8988T (cell line): ENCODE data around the gene FFAR3.
"Not testable (repeated sequence)": the region's sequence is repeated elsewhere in the genome, so short reads cannot be mapped to it uniquely, and the experiment has no call there.

Experiments
- DNase-seq: peaks from one replicate; pipeline ENCODE4 v3.0.0; 2011

Gene FFAR3

DNA sequence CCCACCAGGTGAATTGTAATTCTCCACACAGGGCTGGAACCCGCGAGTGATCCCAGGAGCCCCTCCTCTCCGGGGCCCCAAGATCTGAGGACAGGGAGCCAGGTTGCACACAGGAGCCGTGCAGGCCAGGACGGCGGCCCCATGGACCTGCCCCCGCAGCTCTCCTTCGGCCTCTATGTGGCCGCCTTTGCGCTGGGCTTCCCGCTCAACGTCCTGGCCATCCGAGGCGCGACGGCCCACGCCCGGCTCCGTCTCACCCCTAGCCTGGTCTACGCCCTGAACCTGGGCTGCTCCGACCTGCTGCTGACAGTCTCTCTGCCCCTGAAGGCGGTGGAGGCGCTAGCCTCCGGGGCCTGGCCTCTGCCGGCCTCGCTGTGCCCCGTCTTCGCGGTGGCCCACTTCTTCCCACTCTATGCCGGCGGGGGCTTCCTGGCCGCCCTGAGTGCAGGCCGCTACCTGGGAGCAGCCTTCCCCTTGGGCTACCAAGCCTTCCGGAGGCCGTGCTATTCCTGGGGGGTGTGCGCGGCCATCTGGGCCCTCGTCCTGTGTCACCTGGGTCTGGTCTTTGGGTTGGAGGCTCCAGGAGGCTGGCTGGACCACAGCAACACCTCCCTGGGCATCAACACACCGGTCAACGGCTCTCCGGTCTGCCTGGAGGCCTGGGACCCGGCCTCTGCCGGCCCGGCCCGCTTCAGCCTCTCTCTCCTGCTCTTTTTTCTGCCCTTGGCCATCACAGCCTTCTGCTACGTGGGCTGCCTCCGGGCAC, 6.7 kb upstream of the FFAR3 start:
- DNase-seq = no peak

DNA sequence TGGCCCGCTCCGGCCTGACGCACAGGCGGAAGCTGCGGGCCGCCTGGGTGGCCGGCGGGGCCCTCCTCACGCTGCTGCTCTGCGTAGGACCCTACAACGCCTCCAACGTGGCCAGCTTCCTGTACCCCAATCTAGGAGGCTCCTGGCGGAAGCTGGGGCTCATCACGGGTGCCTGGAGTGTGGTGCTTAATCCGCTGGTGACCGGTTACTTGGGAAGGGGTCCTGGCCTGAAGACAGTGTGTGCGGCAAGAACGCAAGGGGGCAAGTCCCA, 6.1 kb upstream of the FFAR3 start:
- DNase-seq = no peak

DNA sequence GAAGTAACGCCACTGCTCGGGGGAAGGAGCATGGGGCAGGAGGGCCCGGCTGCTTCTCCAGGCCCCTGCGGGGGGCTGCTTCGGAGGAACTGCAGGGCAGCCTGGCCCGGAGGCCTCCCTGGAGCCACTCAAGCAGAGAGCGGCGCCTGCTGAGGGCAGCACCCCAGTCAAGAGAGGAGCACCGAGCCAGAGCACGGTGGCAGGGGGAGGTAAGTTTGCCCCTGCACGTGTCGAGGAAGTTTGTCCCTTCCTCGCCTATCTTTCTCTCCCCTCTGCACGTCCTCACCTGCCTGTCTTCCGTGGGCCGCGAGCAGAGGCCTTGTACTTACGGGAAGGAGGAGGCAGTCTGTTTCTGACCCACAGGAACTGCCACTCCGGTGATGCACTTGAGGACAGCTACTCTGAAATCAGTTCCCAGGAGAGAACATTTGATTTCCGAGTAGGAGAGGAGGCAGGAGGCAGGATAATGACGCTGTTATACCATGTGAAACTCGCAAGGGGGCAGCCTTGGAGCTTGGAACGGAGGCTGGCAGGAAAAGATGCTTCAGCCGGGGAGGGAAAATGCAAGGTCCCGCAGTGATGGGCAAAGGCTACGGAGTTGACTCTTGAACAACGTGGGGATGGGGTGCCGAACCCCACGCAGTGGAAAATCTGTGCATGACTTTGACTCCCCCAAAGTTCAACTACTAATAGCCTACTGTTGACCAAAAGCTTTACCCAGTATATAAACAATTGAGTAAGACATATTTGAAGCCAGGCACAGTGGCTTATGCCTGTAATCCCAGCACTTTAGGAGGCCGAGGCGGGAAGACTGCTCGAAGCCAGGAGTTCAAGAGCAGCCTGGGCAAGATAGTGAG, 5.6 kb upstream of the FFAR3 start:
- DNase-seq = peak; percentile 98

DNA sequence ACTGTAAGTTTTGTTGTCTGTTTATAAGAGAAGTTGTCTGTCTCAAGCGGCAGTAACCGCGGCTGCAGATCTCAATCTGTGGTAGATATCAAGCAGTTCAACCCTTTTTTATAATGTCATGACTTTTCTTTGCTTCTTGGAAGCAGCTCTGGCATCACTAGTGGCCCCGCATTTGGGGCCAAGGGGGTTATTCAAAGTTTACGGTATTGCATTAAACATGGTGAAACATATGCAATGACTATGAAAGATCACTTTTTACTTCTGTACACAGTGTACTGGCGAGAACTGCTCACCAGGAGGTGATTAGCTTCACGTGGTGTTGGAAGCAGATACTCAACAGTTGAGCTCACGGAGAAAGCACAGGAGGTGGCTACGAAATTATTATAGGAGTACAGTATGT, 4.6 kb upstream of the FFAR3 start:
- no peak for DNase-seq

DNA sequence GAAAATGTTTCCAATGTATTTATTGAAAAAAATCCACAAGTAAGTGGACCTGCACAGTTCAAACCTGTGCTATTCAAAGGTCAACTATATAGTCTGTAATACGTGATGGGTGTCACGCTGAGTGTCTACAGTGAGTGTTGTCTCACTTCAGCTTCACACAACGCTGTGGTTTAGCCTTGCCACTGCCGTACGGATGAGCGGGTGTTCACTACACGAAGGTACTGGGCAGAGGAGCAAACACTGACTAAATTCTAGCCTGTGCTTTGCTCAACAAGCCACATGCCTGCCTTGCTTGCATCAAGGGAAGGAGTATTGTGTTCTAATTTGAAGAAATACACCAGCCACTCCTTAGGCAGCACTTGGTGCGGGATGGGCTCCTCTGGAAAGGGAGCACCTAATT, 3.4 kb upstream of the FFAR3 start:
- DNase-seq = no peak

DNA sequence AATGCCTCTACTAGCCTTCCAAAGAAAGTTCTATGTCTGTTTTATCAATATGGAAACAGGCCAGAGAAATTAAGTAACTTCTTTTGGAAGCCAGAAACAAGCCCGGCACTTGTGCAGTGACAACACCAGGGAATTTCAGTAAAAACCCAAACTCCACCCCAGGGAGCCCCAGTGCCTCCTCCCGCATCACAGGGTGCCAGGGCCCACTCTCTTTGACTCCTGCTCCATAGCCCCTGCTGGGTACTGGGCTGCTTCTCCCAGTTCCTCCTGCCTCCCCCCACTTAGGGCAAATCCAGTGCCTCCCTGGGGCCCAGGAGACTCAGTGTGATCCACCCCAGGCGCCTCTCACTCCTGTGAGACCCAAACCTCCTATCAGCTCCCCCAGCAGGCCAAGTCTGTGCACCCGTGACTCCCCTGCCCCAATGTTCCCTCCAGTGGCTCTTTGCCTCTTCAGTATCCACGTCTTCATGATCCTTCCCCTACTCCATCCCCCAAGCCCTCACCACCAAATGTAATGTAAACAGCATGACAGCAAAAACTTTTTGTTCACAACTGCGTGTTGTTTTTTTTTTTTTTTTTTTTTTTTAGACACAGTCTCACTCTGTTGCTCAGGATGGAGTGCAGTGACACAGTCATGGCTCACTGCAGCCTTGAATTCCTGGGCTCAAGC, 2.3 kb upstream of the FFAR3 start:
- DNase-seq = no peak

DNA sequence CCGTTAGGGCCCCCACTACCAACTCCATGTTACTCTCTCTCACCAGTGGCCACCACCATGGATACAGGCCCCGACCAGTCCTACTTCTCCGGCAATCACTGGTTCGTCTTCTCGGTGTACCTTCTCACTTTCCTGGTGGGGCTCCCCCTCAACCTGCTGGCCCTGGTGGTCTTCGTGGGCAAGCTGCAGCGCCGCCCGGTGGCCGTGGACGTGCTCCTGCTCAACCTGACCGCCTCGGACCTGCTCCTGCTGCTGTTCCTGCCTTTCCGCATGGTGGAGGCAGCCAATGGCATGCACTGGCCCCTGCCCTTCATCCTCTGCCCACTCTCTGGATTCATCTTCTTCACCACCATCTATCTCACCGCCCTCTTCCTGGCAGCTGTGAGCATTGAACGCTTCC, 574 bp downstream of the FFAR3 start:
- not testable (repeated sequence) for DNase-seq

DNA sequence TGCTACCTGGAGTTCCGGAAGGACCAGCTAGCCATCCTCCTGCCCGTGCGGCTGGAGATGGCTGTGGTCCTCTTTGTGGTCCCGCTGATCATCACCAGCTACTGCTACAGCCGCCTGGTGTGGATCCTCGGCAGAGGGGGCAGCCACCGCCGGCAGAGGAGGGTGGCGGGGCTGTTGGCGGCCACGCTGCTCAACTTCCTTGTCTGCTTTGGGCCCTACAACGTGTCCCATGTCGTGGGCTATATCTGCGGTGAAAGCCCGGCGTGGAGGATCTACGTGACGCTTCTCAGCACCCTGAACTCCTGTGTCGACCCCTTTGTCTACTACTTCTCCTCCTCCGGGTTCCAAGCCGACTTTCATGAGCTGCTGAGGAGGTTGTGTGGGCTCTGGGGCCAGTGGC, 1.1 kb downstream of the FFAR3 start:
- not testable (repeated sequence) for DNase-seq

DNA sequence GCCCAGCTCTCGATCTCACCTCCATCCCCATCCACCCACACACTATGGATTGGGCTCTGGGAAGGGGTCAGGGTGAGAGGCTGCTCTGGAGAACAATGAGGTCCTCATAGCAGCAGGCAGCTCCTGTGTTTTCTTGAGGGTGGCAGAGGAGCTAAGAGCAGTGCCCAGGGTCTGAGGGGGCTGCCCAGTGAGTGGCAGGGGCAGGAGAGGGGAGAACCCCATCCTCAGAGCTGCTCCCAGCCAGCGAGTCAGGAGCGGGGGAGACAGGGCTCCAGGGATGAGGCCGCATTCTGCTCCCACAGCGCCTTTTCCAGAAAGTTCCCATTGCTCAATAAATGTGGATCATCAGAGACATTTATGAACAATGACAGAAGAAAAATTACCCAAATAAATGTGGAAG, 1.8 kb downstream of the FFAR3 start:
- DNase-seq = not testable (repeated sequence)

DNA sequence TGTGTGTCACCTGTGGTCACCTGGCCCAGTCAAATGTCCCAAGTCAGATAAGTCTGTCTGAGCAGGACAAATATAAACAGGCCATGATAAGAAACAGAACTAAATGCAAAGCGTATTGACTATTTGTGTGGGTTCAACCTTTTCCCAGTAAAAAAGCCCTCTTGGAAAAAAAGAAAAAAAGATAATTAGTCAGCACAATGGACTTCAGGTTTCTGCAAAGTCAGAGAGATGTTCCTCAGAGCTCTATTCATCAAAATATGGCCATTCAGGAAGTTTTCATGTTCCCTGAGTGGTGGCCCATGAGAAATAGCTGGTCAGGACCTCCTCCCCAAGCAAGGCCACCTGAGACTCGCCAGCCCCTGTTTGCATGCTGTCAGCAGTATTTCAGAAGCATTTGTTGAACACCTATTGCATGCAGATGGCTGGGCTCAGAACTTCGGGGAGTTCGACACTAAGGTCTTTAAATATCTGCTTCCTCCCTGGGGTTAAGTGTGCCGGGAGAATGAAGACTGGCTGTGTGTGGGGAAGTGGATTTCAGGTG, 2.7 kb downstream of the FFAR3 start:
- DNase-seq = no peak

DNA sequence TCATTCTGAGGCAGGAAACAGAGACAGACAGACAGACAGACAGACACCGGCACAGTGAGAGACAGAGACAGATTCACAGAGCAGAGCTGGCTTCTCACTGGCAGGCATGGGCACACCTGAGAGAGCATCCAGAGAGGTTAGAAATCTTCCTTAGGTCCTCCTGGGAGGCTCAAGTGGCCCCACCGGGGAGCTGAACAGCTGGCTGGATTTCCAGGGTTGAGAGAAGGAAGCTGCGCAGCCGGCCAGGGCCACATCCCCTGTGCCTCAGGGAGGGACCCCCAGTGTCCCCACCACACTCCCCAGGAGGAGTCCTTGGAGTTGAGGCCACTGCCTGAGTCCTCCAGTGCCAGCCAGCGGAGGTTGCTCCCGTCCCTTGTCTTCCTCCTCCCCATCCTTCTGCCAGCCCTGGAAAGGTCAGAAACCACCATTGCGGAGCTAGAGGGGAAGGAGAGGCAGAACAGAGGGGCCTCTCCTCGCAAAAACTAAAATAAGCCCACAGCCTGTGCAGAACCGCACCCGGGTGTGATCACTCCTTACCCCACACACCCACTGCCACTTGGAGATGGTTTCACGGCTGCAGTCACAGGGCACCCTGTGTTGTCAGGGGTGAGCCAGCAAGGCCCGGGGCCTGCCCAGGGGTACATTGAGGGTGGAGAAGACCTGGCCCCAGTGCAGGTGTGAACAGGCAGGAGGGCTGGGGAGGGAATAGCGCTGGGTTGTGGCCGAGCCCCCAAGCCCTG, 4.2 kb downstream of the FFAR3 start:
- no peak for DNase-seq

DNA sequence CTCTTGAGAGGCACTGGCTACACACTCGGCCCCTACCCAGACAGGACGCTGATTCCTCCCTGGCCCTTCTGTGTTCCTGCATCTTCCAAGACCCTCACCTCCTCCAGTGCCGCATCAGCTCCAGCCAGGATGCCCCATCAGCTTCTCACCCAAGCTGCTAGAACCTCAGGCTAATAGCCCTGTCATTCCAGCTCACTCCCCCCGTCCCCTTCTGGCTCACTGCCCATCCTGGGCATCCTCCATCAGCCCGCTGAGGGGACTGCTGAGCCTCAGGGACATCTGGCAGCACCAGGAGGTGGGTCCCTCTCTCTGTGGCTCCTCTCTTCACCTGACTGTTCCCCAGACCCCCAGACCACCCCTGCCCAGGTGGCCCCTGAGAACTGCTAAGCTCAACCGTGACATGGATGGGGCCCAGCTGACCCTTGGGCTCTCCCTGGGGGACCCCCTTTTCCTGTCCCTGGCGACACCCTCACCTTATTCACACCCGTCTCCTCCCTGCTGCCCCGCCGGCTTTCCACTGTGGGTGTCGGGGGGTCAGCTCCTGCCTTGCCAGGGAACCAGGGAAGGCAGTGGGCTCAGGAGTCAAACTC, 4.8 kb downstream of the FFAR3 start:
- DNase-seq = no peak

DNA sequence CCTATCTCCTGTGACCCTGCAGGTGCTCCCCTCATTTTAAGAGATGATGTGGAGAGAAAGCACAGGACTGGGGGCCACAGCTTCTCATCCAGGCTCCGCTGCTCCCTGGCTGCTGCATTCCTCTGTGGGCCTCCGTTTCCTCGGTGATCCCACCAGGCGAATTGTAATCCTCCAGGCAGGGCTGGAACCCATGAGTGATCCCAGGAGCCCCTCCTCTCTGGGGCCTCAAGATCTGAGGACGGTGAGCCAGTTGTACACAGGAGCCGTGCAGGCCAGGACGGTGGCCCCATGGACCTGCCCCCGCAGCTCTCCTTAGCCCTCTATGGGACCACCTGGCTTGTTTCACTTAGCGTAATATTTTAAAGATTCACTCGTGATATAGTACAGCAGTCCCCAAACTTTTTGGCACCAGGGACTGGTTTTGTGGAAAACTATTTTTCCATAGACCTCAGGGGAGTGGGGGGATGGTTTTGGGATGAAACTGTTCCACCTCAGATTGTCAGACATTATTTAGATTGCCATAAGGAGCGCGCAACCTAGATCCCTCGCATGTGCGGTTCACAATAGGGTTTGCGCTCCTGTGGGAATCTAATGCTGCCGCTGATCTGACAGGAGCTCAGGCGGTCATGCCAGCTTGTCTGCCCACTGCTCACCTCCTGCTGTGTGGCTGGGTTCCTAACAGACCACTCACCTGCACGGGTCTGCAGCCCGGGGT, 5.6 kb downstream of the FFAR3 start:
- DNase-seq = no peak

DNA sequence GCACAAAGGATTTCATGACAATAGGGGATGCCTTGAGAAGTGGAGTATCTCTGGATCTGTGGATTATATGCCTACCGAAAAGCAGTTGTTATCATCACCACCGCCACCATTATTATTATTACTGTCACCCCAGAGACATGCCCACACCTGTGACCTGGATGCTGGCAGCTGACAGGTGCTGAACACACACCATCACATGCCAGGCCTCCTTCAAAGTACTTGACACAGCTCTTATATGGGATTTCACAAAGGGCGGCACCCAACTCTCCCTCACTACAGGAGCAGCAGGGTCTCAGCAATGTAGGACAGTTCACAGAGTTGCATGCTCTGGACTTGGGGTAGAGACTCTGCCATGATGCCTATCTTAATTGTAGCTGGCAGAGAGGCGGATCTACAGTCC, 7.0 kb downstream of the FFAR3 start:
- DNase-seq = no peak

DNA sequence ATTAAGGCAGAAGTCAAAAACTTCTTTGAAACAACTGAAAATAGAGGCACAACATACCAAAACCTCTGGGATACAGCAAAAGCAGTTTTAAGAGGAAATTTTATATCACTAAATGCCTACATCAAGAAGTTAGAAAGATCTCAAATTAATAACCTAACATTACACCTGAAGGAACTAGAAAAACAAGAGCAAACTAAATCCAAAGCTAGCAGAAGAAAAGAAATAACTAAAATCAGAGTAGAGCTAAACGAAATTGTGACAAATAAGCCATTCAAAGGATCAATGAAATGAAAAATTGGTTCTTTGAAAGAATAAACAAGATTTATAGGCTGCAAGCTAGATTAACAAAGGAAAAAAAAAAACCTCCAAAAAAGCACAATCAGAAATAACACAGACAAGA, 10.1 kb downstream of the FFAR3 start:
- DNase-seq = no peak

DNA sequence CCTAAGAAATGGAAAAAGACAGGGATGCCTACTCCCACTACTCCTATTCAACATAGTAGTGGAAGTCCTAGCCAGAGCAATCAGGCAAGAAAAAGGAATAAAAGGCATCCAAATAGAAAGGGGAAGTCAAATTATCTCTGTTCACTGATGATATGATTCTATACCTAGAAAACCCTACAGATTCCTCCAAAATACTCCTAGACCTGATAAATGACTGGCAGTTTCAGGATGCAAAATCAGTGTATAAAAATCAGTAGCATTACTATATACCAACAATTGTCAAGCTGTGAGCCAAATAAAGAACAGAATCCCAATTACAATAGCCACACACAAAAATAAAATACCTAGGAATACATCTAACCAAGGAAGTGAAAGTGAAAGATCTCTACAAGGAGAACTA, 11.3 kb downstream of the FFAR3 start:
- DNase-seq = no peak

DNA sequence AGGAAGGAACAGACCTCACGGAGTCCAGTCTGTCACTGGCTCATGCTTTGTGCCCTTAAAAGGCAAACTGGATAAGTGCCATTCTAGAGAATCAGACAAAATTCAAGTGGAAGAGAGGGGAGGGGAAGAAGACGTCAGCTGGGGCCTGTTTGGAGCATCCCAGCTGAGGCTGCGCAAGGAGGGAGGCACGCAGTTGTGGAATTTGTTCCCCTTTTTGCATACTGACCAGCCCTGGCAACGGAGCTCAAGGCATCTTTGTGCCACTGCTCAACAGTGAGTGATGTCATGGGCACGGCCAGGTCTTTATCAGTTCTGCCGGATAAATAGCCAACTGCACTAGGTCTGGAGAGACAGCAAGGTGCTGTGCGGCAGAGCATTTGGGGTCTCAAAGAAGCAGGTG, 12.5 kb downstream of the FFAR3 start, which contains the start of gene GPR42:
Gene GPR42 (plus strand): TSS at position 347 of the 400 bp plus-strand sequence. CDS start 292 bp downstream, outside the sequence.
- DNase-seq = no peak

DNA sequence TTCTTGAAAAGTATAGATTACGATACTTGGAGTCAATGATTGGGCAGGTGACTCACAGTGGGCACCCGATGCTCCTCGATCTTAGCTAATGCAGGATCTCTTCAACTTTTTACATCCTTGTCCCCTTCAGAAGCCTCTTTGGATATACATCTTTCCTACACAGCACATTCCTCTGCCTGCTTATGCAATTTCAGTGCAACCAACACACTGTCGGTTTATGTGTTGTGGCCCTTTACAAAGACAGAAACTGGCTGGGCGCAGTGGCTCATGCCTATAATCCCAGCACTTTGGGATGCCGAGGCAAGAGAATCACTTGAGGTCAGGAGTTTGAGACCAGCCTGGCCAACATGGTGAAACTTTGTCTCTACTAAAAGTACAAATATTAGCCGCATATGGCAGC, 15.2 kb downstream of the FFAR3 start:
- DNase-seq = no peak

DNA sequence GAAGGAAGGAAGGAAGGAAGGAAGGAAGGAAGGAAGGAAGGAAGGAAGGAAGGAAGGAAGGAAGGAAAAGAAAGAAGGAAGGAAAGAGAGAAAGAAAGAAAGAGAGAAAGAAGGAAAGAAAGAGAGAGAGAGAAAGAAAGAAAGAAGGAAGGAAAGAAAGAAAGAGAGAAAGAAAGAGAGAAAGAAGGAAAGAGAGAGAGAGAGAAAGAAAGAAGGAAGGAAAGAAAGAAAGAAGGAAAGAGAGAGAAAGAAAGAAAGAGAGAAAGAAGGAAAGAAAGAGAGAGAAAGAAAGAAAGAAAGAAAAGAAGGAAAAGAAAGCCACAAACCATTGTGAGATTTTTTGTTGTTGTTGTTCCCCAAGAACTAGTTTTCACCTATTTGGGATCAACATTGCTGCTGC, 15.8 kb downstream of the FFAR3 start:
- DNase-seq = not testable (repeated sequence)

DNA sequence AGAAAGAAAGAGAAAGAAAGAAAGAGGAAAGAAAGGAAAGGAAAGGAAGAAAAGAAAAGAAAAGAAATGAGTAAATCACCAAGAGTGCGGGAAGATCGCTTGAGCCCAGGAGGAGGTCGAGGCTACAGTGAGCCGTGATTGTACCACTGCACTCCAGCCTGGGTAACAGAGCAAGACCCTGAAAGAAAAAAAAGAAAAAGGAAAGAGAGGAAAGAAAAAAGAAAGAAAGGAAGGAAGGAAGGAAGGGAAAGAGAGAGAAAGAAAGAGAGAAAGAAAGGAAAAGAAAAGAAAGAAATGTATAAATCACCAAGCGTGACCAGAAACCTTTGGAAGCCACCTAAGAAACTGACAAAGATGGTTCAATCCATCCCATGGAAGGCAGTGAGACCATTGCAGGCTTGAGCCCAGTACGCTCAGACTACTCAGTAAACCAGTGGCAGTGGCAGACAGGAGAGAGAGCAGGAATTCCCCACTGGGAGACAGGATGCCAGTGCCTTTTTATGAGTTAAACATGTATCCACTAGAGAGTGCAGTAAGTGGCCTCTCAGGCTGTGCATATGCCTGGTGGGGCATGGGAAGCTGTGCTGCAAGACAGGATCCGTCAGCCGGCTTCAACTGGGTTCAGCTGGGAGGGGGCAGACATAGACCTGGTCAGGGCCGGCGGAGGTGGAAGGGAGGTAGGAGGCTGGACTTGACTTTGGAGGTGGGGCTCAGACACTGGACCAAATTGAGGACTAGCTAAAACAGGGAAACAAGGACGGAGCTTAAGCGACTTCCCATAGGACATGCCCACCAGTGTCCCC, 17.4 kb downstream of the FFAR3 start:
- DNase-seq = no peak

DNA sequence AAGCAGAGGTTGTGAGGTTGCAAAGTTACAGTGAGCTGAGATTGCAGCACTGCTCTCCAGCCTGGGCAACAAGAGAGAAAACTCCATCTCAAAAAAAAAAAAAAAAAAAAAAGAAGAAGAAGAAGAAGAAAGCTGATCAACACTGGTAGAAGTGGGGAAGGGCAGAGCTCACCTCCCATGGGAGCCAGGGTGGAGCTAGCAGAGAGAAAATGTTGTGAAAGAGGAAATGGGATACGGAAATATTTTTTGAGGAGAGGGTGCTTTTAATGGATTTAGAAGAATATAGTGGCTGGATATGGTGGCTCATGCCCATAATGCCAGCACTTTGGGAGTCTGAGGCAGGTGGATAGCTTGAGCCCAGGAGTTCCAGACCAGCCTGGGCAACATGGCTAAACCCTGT, 19.4 kb downstream of the FFAR3 start:
- no peak for DNase-seq
